Gastroesophageal sphincter (tissue), 3 donors: ENCODE results near the gene ACAP3.

ENCODE experiments used
- CTCF ChIP-seq, 4 experiments: fragments of 200-600 bp in 2 of 4; fragments of 450-650 bp in 2 of 4; sonication (generic) in 1 of 4; IDR thresholded peaks; one replicate each; pipeline ENCODE4 v1.5.1; 2017 to 2019; ENCODE audit warnings: antibody characterized with exemption in 4 of 4, mild to moderate bottlenecking in 2 of 4, moderate library complexity in 2 of 4
- EP300 ChIP-seq: sonication (generic); formaldehyde crosslinking; IDR thresholded peaks from one replicate; pipeline ENCODE4 v1.6.1; 2017; ENCODE audit warnings: antibody characterized with exemption, mild to moderate bottlenecking
- POLR2A ChIP-seq, 2 donors: fragments of 450-650 bp; IDR thresholded peaks; one replicate each; pipeline ENCODE4 v1.6.1; 2017; ENCODE audit warnings: antibody characterized with exemption in 2 of 2, mild to moderate bottlenecking in 2 of 2, moderate library complexity in 1 of 2
- POLR2AphosphoS5 ChIP-seq: sonication (generic); formaldehyde crosslinking; IDR thresholded peaks from one replicate; pipeline ENCODE4 v1.6.1; 2017; ENCODE audit warnings: antibody characterized with exemption

GRCh38 chr1:1347026-1347595 lies 39.4 kb upstream of the ACAP3 start:
- TF ChIP-seq CTCF (IDR thresholded peaks at IDR 0.05) = no peak
- no peak for TF ChIP-seq POLR2AphosphoS5
- TF ChIP-seq POLR2A (IDR thresholded peaks at IDR 0.05) = no peak
- TF ChIP-seq EP300 = no peak
